HG03520 (cell line): ENCODE results near the gene SYNPR.

Source experiments
- ATAC-seq: cut with Tn5 transposase; IDR thresholded peaks from one replicate; pipeline ENCODE4 v1.9.1; 2021; ENCODE audit warnings: mild to moderate bottlenecking, moderate library complexity; ENCODE audit not compliant: unreplicated experiment

Gene SYNPR

DNA sequence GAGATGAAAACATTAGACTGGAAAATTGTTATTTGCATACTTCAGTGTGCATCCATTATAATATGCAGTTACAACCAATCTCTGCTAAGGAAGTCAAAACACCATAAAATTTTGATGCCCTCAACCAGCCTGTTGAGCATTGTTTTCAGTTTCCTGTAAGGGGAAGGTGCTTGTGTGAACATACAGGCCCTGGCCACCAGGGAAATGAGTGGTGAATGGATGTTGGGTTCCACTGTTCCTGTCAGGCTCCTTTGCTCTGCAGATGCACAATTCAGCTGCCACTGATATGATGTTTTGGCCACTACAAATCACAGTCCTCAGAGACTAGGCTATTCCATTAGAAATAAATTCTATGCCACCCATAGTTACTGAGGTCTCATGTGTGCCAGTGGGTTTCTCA lies 184.6 kb downstream of the SYNPR start:
- ATAC-seq = no peak

- ATAC-seq = no peak
These were observed 189.3 kb downstream of the SYNPR start for GRCh38 chr3:63467392-63467791.

DNA sequence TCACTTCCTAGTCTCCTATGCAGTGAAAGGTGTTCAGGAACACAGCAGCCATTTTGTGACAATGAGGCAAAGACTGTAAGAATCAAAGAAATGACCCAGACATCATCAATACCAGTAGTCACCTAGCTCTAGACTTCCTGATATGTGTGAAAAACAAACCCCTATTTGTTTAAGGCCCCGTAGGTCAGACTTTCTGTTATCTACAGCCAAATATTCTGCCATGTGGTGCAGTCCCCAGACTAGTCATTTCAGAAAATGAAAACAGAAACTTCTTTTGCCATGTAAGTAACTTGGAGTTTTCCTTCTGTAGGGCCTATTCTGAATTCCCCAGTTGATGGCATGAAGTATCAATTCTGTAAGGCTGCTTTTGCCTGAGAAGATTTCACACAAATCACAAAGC lies 192.6 kb downstream of the SYNPR start:
- ATAC-seq = peak; percentile 53

DNA sequence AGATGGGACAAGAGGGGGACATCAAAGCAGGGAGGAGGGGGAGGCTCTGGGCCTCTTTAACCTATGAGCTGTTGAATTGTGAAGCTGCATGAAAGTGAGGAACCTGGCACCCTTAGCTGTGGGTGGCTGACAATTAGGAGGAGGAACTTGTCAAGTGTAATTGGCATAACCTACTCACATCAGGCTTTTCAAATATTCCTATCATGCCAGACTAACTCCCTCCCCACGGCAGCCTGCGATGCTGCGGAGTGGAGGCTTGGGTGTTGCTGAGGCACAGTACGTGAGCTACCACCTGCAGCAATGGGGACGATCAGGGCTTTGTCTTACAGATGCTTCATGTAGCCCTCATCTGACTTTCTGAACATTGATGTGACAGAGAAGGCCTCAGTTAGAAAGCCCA lies 193.7 kb downstream of the SYNPR start:
- no peak for ATAC-seq

DNA sequence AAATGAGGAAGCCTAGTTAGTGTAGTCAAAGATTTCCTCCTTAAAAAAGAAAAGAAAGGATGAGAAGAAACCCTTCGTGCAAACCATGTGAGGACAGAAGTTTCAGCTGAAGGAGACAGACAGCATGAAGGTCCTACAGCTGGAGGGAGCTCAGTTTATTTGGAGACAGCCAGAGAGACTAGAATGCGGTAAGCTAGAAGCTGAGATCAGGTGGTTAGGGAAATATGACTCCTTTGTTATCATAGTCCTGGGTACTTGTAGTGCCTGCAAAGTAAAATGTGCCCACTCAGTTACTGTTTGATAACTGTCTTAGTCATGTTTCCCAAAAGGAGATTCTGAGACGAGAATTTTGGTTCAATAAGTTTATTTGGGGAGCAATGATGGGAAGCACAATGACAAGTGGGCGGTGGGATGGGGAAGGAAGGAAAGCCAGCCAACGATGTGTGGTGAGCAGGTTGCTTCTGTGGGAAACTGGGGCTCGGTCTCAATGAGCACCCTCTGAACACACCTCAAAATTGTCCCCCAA lies 195.6 kb downstream of the SYNPR start:
- ATAC-seq = no peak

- no peak for ATAC-seq
These were observed 196.9 kb downstream of the SYNPR start for GRCh38 chr3:63474828-63475518.

- ATAC-seq = no peak
These were observed 199.5 kb downstream of the SYNPR start for GRCh38 chr3:63477494-63478129.

DNA sequence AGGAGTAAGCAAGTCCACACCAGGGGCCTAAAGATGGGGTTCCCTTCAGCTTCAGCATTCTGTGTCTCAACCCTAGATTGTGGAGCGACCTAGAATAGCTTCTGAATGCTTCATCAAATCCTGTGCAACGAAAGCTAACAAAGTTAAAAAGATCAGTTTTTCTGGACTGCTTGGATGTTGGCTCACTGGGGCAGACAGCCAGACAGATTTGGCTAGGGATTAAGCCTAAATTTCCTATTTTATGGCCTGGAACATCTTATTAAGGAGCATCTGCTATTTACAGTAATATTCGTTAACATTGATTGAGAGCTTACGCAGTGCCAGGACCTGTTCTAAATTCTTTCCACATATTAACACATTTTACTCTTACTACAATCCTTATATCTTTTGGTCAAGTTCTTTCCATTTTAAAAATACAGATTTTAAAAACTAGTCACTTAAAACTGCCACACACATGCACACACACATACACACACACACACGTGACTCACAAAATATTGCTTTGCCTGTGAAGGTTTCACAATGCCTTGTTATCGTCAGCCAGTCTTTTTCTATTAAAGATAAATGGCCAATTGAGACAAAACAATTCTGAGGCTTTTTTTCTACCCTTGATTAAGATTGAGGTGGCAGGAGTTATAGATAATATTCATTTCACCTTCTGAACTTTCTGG lies 201.0 kb downstream of the SYNPR start:
- ATAC-seq = no peak

DNA sequence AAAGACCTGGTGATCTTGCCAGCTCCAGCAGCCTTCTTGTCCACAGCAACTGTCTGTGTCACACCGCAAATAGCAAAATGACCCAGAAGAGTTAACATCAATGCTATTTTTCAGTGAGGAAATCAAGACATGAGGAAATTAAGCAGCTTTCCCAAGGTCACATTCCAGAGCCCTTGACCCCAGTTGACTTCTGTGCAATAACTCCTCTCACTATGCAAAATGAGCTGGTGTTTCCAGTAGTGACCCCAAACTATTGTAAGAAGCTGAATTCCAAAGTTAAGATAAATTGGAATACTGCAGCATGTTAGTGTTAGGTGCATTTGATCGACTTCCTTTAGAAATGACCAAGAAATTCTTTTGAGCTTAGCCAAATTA lies 201.5 kb downstream of the SYNPR start:
- no peak for ATAC-seq

GRCh38 chr3:63481627-63482026 lies 203.5 kb downstream of the SYNPR start:
- no peak for ATAC-seq

DNA sequence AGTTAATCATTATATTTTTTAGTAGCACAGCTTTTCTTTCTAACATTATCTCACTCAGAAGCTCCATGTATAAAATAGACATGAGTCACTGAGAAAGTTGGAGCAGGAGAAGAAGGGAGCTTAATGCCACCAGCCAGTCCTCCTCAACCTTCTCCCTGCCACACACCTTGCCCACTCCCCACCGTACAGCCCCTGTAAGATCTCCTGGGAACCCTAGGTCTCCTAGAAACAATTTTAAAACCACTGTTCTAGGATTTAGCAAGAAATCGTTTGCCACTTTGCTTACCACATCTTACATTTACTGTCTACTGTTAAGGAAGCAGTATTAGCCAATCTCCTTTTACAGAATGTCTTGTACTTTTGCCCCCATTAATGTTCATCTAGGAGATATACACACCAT lies 204.2 kb downstream of the SYNPR start:
- no peak for ATAC-seq

- no peak for ATAC-seq
These were observed 214.4 kb downstream of the SYNPR start for GRCh38 chr3:63492464-63492863.

- no peak for ATAC-seq
These were observed 215.0 kb downstream of the SYNPR start for GRCh38 chr3:63493101-63493500.

- ATAC-seq = no peak
These were observed 216.5 kb downstream of the SYNPR start for GRCh38 chr3:63494646-63495045.

DNA sequence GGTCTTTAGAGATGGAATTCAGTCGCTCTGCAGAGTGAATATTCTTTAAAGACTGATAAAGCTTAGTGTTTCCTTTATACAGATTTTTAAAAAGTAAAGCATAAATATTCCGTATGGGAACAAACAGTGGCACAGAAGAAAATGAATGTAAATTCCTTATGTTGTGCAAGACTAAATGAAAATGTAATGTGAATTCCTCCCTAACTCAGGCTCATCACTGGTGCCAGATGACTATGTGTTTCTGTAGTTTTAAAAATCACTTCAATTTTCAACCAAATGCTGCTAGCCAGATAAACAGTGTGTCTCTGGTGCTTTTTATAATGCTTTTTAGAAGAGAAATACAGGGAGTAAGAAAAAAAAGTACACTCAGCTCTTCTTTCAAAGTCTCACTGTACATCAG lies 219.5 kb downstream of the SYNPR start:
- ATAC-seq = no peak

- no peak for ATAC-seq
These were observed 222.1 kb downstream of the SYNPR start for GRCh38 chr3:63500196-63500595.

DNA sequence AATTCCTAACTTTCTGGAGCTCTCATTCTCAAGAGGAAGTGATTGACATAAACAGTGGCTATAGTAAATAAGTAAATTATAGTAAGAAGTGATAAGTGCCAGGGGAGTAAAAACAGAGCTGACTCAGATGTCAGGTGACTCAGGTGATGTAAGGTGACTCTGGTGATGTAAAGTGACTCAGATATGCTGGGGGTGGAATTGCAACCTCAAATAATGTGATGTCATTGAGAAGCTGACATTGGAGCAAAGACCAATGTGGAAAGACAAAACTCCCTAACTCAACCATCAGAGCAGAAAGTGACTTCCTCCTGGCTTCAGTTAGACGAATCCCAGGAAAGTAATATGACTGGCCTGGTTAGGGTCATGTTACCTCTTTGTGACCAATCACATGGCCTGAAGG lies 230.2 kb downstream of the SYNPR start:
- ATAC-seq = no peak

DNA sequence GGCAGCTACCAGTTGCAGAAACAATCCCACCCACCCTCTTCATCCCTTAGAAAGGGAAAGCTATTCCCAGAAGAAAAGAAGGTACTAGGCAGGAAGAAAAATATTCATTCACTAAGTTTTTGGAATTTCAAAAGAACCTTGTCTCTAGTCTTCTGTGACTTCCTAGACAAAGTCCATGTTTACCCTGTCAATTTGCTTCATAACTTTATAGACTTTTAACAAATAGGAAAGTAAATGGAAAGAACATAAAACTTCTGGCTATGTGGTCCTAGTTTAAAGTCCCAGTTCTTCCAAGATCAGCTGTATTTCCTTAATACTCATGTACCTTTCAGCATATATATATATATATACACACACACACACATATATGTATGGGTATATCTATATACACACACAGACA lies 230.7 kb downstream of the SYNPR start:
- ATAC-seq = no peak

DNA sequence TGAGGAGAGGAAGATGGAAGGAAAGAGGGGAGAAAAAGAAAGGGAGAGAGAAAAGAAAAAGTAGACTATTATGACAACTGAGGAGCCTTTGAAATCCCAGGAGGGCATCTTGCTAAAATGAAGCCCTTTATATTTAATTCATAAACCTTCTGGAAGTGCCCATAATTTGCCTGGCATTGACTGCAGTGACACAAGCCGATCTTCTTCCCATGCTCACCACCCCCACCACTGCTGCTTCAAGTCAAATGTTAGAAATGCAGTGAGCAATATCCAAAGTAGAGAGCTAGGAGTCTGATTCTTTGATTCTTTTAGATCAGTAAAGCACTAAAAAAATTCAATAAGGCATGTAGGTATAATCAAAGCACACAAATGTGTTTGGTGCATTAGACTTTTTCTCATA lies 235.7 kb downstream of the SYNPR start:
- ATAC-seq = no peak

- no peak for ATAC-seq
These were observed 236.6 kb downstream of the SYNPR start for GRCh38 chr3:63514678-63515077.

- ATAC-seq = no peak
These were observed 241.3 kb downstream of the SYNPR start for GRCh38 chr3:63519426-63519825.

GRCh38 chr3:63521657-63522056 lies 243.5 kb downstream of the SYNPR start:
- ATAC-seq = no peak
